Keratinocyte (primary cell): Measurements from ENCODE around the gene BASP1. TPM values are rescaled to one million over a fixed set of nuclear protein-coding genes. Genes with fewer than 3 reads are reported as not detected.

Experiments used
- DNase-seq: peaks from one replicate; pipeline ENCODE4 v3.0.0-alpha.2; 2011; ENCODE audit warnings: low read depth, missing footprints, low spot score
- FAIRE-seq: peaks from 2 replicates; lab custom pipeline; 2011; peaks lifted over from hg19 to GRCh38; lab: Jason Lieb, UNC
- H2AFZ ChIP-seq: 2 replicates; pipeline ENCODE4 v1.6.0; 2012; ENCODE audit warnings: low read length, control low read depth, inconsistent platforms; ENCODE audit not compliant: control insufficient read depth
- H3K27ac ChIP-seq: 2 replicates; pipeline ENCODE4 v1.5.1; 2011; ENCODE audit warnings: low read length; ENCODE audit not compliant: control insufficient read depth, insufficient read depth
- H3K27me3 ChIP-seq: 3 replicates; pipeline ENCODE4 v1.6.0; 2011; ENCODE audit warnings: low read length; ENCODE audit not compliant: control insufficient read depth, insufficient read depth; ENCODE audit errors: extremely low read depth
- H3K36me3 ChIP-seq, 2 experiments: 2 replicates in 1 of 2; 3 replicates in 1 of 2; pipeline ENCODE4 v1.5.1; 2011; ENCODE audit warnings: low read length in 2 of 2, mild to moderate bottlenecking in 1 of 2; ENCODE audit not compliant: control insufficient read depth in 2 of 2, insufficient read depth in 2 of 2; ENCODE audit errors: extremely low read depth in 1 of 2
- H3K4me1 ChIP-seq: 3 replicates; pipeline ENCODE4 v1.5.1; 2011; ENCODE audit warnings: low read length; ENCODE audit not compliant: control insufficient read depth, insufficient read depth; ENCODE audit errors: extremely low read depth
- H3K4me2 ChIP-seq: 3 replicates; pipeline ENCODE4 v1.6.0; 2011; ENCODE audit warnings: low read depth, low read length; ENCODE audit not compliant: control insufficient read depth, insufficient read depth; ENCODE audit errors: extremely low read depth
- H3K4me3 ChIP-seq, 3 experiments: fragments of 200-600 bp in 1 of 3; sonication (generic) in 1 of 3; 2 replicates in 2 of 3; 3 replicates in 1 of 3; pipeline ENCODE4 v1.5.1; 2011 to 2016; ENCODE audit warnings: low read length in 3 of 3, mild to moderate bottlenecking in 3 of 3, control low read depth in 2 of 3, inconsistent platforms in 1 of 3, low read depth in 1 of 3, mixed read lengths in 1 of 3, mixed run types in 1 of 3, moderate library complexity in 1 of 3; ENCODE audit not compliant: control insufficient read depth in 2 of 3, insufficient read depth in 2 of 3; ENCODE audit errors: extremely low read depth in 1 of 3
- H3K79me2 ChIP-seq: 2 replicates; pipeline ENCODE4 v1.6.0; 2012; ENCODE audit warnings: low read length; ENCODE audit not compliant: control insufficient read depth, insufficient read depth
- H3K9ac ChIP-seq: 3 replicates; pipeline ENCODE4 v1.6.0; 2011; ENCODE audit warnings: low read length; ENCODE audit not compliant: control insufficient read depth, insufficient read depth; ENCODE audit errors: extremely low read depth
- H3K9me1 ChIP-seq: 3 replicates; pipeline ENCODE4 v1.6.0; 2011; ENCODE audit warnings: low read length; ENCODE audit not compliant: control insufficient read depth, insufficient read depth; ENCODE audit errors: extremely low read depth
- H3K9me3 ChIP-seq: 2 replicates; pipeline ENCODE4 v1.5.1; 2012; ENCODE audit warnings: low read depth, low read length; ENCODE audit not compliant: control insufficient read depth
- H4K20me1 ChIP-seq: 3 replicates; pipeline ENCODE4 v1.6.0; 2011; ENCODE audit warnings: low read length; ENCODE audit not compliant: control insufficient read depth, insufficient read depth; ENCODE audit errors: extremely low read depth
- CTCF ChIP-seq, 3 experiments: IDR thresholded peaks in 1 of 3; conservative IDR thresholded peaks in 1 of 3; optimal IDR thresholded peaks in 1 of 3; 2 replicates in 2 of 3; 3 replicates in 1 of 3; pipeline versions ENCODE3 to v1.5.1; 2011; ENCODE audit warnings: low read length in 3 of 3, mild to moderate bottlenecking in 3 of 3, moderate library complexity in 2 of 3, control low read depth in 1 of 3, inconsistent platforms in 1 of 3; ENCODE audit not compliant: insufficient read depth in 2 of 3; ENCODE audit errors: extremely low read depth in 1 of 3
- EZH2 ChIP-seq: IDR thresholded peaks from one replicate; pipeline ENCODE4 v1.6.1; 2012; ENCODE audit warnings: inconsistent platforms, mild to moderate bottlenecking, low read length, moderate library complexity
- dilution Hi-C: fragments of 300-500 bp; cut with MboI; formaldehyde crosslinking; loops from one replicate; pipeline ENCODE4 v1.7.0; 2020; ENCODE audit warnings: low sequenced_read_pairs; ENCODE audit not compliant: extremely low pct_ligation_motif_present
- polyA plus RNA-seq, 5 experiments: library from polyadenylated mRNA; depleted of rRNA in 3 of 5; stranded (reverse) in 3 of 5; stranded (forward) in 1 of 5; unstranded in 1 of 5; fragments of >200 nt; gene quantifications; 1 replicate in 1 of 5; 2 replicates in 3 of 5; 3 replicates in 1 of 5; pipeline versions ENCODE4 v1.2.1 to v1.2.3, GENCODE V29; 2011 to 2012; ENCODE audit warnings: missing spikeins in 2 of 5, low read depth in 1 of 5, low replicate concordance in 1 of 5

Gene BASP1
- polyA plus RNA-seq, 1 donor (not counting 4 experiments of a cell fraction or from before 2014, with no cell fraction given), result 127 TPM

DNA sequence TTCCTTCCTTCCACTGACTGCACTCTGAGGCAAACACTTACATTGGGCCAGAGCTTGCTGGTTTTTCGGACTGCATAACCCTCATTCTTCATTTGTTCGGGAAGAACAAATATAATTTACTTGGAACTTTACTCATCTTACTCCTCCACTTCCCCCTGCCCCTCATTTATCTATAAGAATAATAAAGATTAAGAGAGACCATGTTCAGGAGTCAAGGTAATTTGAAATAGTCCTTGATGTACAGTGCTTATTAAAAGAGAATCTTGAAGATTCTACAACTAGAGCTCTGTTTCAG, 65.6 kb downstream of the BASP1 start:
- no peaks in the 10 kb centered on the region for H3K4me1 ChIP-seq
- H3K4me3 ChIP-seq, result no peak overlapping the region
- H3K9me1 ChIP-seq, result no peaks in the 10 kb centered on the region
- H3K27ac ChIP-seq, result no peak overlapping the region
- H3K9ac ChIP-seq, result no peak overlapping the region
- peaks cover 0 to 3% of the 10 kb centered on the region in 2 experiments for H3K36me3 ChIP-seq
- no peaks in the 10 kb centered on the region for H3K9me3 ChIP-seq
- dilution Hi-C loops, result no loop called here
- no peaks in the 10 kb centered on the region for H4K20me1 ChIP-seq
- DNase-seq, result no peak
- no peak for FAIRE-seq
- no peak overlapping the region for H3K4me2 ChIP-seq
- H3K79me2 ChIP-seq, result no peaks in the 10 kb centered on the region
- no peak for TF ChIP-seq EZH2
- no peak for TF ChIP-seq CTCF (optimal IDR thresholded peaks at IDR 0.05 in 1 of 3, IDR thresholded peaks at IDR 0.05 in 1 of 3, conservative IDR thresholded peaks at IDR 0.05 in 1 of 3; ENCODE audit: extremely low read depth in 1 of 3, insufficient read depth in 2 of 3, low read length in 3 of 3)
- no peaks in the 10 kb centered on the region for H3K27me3 ChIP-seq
- no peak overlapping the region for H2AFZ ChIP-seq

- H2AFZ ChIP-seq, result no peak overlapping the region
- H3K4me3 ChIP-seq, result no peak overlapping the region
- no peaks in the 10 kb centered on the region for H4K20me1 ChIP-seq
- H3K4me1 ChIP-seq, result no peaks in the 10 kb centered on the region
- H3K27ac ChIP-seq, result no peak overlapping the region
- no peaks in the 10 kb centered on the region for H3K27me3 ChIP-seq
- DNase-seq (no peak), FAIRE-seq (no peak)
- no peaks in the 10 kb centered on the region for H3K9me1 ChIP-seq
- no peaks in the 10 kb centered on the region for H3K79me2 ChIP-seq
- dilution Hi-C loops, result no loop called here
- no peaks in the 10 kb centered on the region for H3K9me3 ChIP-seq
- no peak overlapping the region for H3K9ac ChIP-seq
- H3K4me2 ChIP-seq, result no peak overlapping the region
- no peak for TF ChIP-seq EZH2
- H3K36me3 ChIP-seq, result no peaks in the 10 kb centered on the region
Observed at GRCh38 chr5:17287501-17288155, 70.2 kb downstream of the BASP1 start.

- no peaks in the 10 kb centered on the region for H3K79me2 ChIP-seq
- no peaks in the 10 kb centered on the region for H3K4me1 ChIP-seq
- no peak overlapping the region for H3K9ac ChIP-seq
- DNase-seq, result no peak
- dilution Hi-C loops, result no loop called here
- H3K27me3 ChIP-seq, result no peaks in the 10 kb centered on the region
- FAIRE-seq, result no peak
- no peak overlapping the region for H2AFZ ChIP-seq
- TF ChIP-seq EZH2 (no peak), CTCF (optimal IDR thresholded peaks at IDR 0.05 in 1 of 3, IDR thresholded peaks at IDR 0.05 in 1 of 3, conservative IDR thresholded peaks at IDR 0.05 in 1 of 3; ENCODE audit: extremely low read depth in 1 of 3, insufficient read depth in 2 of 3, low read length in 3 of 3) (no peak)
- H3K9me1 ChIP-seq, result no peaks in the 10 kb centered on the region
- H3K27ac ChIP-seq, result no peak overlapping the region
- no peaks in the 10 kb centered on the region for H3K36me3 ChIP-seq
- no peaks in the 10 kb centered on the region for H3K9me3 ChIP-seq
- H4K20me1 ChIP-seq, result no peaks in the 10 kb centered on the region
- no peak overlapping the region for H3K4me2 ChIP-seq
- H3K4me3 ChIP-seq, result no peak overlapping the region
Observed at GRCh38 chr5:17288570-17288969, 71.1 kb downstream of the BASP1 start.
